OCI-M2 (cell line): ENCODE results near the gene PRKG1.

Source experiments
- DNase-seq: peaks from one replicate; lab custom pipeline; 2025; ENCODE audit not compliant: unreplicated experiment; lab: John Stamatoyannopoulos, UW

PRKG1 gene

GRCh38 chr10:52078397-52078937 lies 1004.2 kb downstream of the PRKG1 start:
- DNase-seq: no peak

- no peak for DNase-seq
Observed at GRCh38 chr10:52082307-52082706, 1008.0 kb downstream of the PRKG1 start.

DNA sequence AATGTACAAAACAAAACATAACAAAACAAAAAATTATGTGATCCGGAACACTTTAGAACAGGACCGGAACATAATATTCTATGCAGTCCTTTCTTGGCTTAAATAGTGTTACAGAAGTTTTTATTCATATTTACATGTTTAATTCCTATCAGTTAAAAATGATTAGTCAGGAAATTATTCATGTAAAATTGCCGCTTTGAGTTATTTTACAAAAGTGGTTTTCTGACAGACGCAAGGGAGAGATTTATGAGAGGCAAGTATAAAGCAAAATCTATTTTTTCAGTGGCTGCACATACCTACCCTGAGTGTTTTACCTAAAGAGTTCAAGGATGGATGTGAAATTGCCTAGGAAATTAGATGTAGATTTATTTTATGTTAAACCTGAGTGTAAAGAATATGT lies 1009.1 kb downstream of the PRKG1 start:
- DNase-seq: no peak

DNA sequence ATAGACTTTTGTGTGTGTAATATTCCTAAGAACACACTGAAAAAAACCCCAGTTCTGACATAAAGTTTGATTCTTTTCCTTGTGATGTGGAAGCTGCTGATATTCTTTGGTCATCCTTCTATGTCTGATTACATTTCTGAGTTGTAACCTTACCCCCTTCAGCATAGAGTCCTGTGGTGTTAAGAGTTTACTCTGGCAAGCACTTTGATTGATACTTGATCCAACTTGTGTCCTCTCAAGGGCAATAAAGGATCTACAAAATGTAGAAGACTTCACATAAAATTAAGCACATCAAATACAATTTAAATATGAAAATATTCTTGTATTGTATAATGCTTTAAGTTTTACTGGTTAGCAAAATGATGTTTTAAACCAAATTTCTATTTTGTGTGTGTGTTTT lies 1018.1 kb downstream of the PRKG1 start:
- no peak for DNase-seq

- no peak for DNase-seq
Observed at GRCh38 chr10:52098130-52098529, 1023.8 kb downstream of the PRKG1 start.

DNA sequence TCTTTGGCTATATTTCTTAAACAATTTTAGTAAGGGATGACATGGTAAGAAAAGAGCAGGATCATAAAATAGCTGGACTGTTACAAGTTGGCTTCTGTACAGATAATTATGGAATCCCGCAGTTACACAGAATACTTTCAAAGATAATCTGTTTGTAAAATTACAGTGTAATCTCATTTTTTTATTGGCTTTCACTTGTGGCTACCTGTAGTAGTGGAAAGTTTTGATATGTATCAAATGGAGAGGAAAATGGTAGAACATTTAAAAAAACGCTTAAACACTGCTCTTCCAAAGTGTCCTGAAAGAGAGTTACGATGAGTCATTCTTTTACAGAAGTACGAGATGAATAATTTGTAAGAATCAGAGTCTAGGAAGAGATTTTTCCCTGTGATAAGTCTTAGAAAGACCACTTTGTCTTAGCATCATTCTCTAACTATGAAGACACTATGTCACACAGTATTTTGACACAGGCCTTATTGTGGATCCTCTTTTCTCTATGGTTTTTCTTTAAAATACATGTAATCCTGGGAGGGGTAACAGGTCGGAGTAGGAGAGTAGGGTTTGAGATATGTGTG lies 1024.8 kb downstream of the PRKG1 start:
- DNase-seq: no peak

DNA sequence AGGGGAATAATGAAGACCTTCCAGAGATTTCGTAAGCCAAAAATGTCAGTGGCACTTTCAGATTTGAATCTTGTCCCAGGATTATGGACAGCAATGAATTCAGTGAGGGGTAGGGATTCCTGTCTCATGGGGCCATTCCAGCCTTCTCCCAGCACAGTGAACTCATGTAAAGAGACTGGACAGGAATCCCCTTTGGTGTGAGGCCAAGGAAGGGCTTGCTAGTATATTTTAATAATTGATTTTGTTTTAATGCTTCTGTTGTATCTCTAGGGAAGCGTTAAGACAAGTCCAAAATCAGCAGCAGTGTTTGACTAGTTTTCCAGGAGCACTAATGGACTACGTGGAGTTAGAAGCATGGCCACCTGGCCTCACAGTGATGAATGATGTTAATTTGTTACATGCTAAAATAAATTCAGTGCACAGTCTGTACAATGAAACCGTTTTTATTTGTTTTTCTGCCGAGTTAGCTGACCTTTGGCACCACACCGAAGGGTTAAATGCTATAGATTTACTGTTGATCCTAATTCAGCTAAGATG lies 1025.8 kb downstream of the PRKG1 start:
- no peak for DNase-seq

DNA sequence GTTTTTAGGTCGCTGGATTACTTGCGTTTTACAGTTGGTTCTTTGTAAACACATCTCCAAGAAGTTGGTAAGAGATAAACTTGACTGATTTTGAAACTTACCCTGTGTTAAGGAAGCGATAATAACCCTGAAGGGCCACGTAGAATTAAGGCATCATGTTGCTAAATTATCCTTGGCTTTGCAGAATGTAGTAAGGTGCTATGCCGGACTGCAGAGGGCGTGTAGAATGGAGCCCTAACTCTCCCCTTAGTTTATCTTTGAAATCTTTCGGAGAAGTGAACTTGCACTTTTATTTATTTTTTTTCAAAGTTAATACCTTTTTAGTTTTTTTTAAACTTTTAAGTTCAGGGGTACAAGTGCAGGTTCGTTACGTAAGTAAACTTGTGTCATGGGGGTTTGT lies 1031.0 kb downstream of the PRKG1 start:
- no peak for DNase-seq

DNA sequence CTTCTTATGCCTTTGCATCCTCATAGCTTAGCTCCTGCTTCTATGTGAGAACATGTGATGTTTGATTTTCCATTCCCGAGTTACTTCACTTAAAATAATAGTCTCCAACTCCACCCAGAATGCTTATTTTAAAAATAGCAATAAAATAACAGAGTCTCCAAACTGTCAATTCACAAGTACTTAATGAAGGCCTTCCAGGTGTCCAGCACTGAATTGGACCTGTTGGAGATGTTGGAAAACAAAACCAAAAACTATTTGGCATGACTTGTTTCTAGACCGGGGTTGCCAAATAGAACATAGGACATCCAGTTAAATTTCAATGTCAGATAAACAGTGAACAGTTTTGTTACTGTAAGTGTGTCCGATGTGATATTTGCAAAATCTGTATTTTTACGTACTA lies 1031.7 kb downstream of the PRKG1 start:
- DNase-seq: no peak

DNA sequence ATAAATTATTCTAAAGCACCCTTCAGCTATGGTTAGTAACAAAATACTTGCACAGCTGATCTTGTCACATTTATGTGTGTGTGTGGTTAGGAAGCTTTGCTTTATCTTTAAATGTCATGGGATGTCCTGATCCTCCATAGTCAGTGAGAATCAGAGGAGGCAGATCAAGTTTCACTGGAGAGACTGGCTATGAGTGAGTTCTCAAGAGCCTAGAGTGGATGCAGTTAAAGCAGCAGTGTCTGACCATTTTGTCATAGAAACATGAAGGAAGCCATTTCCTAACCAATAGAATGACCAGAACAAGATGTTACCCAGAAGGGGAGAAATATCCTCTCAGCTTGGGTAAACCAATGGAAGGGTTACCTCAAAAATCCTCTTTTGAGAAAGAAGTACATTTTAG lies 1032.6 kb downstream of the PRKG1 start:
- no peak for DNase-seq

GRCh38 chr10:52108236-52108635 lies 1033.9 kb downstream of the PRKG1 start:
- DNase-seq: no peak

- no peak for DNase-seq
Observed at GRCh38 chr10:52110576-52110975, 1036.3 kb downstream of the PRKG1 start.

DNA sequence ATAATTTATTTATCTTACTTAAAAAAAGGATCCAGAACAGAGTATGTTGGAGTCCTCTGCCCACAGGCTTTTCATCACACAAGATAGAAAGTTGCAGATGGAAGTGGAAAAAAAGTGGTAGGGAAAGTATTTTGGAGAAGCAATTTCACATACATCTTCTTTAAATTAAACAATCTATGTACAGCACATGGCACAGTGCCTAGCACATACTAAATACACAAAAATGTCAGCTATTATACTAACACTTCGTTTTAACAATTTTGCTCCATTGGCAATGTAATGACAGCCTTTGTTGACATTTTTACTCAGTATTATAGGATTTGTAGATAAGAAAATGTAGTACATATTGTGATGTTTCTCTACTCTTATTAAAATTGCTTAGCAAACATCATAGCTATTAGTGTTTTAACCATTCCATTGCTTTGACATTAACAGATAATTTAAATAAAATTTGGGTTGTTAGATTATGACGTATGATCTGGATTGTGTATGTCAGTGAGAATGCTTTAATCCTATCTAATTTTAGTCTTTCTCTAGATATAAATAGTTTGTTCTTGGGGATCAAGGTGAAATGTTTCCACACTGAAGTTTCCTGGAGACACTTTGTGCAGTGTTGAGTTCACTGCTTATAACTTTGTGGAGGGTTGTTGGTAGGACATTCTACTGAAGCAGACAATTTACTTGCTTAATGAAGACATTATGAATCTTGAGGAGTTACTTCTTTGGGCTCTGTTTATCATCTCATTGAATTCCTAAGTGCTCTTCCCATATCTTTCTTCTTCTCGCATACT lies 1037.0 kb downstream of the PRKG1 start:
- no peak for DNase-seq

- no peak for DNase-seq
Observed at GRCh38 chr10:52115823-52116222, 1041.5 kb downstream of the PRKG1 start.

- no peak for DNase-seq
Observed at GRCh38 chr10:52119507-52119906, 1045.2 kb downstream of the PRKG1 start.

DNA sequence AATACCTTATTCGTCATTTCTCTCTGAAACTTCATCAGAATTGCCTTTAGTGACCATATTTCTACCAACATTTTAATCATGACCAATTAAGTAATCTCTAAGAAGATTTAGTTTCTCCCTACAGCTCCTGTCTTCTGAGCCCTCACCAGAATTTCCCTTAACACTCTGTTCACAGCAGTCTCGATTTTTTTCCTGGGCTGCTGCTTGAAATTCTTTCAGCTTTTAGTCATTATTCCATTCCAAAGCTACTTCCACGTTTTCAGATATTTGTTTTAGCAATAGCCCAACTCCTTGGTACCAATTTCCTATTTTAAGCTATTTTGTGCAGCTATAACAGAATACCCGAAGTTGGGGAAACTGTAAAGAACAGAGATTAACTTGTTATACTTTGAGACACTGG lies 1047.4 kb downstream of the PRKG1 start:
- DNase-seq: no peak

DNA sequence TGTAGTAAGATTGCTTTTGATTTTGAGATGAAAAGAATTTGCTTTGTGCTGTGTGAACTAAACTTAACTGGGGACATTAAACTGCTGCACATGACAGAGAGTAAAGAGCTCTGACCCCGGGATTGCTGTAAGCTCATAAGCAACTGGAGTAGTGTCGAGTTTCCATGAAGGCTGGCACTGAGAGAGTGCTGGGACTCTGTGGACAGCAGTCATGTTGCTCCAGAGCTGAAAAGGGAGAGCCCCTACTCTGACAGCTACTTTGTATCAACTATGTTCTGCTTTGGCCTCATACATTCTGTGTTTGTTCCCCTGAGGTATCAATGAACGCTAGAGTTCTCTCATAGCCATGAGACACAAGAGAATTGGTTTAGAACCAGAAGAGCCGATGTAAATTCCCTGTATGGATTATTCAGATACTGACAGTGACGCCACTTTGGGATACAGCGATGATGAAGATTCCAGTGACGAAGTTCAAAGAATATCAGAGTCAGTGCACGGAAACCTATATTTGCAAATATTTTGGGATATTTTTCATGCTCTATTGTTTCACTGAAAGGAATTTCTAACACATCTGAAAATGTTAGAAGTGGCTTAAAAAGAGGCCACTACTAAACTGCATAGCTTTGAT lies 1053.9 kb downstream of the PRKG1 start:
- no peak for DNase-seq

DNA sequence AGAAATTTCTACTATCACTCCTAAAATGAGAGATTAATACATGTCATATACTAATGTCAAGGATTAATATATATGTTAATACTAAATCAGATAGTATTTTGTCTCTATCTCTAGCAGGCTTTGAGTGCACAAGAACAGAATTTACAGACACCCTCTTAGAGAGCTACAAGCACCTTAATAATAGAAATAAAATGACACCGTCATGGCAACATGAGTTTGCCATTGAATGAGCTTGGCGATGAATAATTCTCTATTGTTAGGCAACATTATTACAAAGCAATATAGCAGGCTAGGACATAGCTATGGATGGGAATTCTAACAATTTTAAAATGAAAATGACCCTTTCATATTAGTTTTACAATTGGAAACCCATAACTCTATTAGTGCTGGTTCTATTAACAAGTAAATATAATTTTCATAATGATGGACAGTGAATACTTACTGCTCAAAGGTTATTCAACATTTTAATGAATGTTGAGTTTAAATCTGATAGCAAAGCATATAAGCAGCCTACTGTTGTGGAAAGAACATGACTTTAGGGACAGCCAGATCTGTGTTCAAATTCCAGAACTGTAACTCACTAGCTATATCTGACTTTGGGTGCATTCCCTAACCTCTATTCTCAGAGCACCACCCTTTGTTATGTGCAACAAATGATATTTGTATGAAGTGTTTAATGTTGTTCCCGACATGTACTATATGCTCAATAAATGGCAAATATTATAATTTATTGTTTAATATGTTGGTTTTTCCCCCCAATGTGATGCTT lies 1055.3 kb downstream of the PRKG1 start:
- DNase-seq: no peak

DNA sequence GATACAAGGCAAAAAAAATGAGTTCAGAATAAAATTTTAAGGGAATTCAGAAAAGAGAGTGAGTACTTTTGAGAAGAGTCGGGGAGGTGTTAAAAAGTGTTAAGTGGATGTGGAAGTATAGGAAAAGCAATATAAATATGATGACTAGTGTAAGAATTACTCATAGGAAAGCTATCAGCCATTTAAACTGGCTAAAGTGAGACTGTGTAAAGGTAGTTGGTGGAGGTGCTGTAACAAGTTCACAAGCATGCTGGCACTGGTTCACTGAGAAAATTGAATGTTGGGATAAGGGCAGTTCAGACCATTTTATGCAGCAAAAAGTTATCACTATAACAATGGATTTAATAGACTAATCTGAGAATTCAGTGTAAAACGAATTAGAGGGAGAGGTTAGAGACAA lies 1060.8 kb downstream of the PRKG1 start:
- no peak for DNase-seq

DNA sequence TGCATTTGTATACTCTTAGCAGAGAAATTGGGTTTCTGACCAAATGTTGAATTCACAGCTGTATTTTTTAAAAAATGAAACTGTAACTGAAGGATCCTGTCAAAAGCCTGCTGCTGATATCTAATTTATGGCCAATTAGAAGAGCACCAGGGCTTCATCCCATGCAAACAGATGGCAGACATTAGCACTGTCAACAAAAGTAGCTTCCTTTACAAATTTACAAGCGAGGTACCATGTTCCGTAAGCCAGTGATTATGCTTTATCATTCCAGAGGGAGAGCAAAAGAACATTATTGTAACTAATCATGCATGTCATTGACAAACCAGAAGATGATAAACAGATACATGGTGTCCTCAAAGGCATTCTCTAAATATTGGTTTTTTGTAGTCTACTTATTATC lies 1062.6 kb downstream of the PRKG1 start:
- DNase-seq: no peak

GRCh38 chr10:52143338-52143737 lies 1069.1 kb downstream of the PRKG1 start:
- no peak for DNase-seq
